ENCODE data around the gene RASGRF1. TPM values are rescaled to one million over a fixed set of nuclear protein-coding genes. Genes with fewer than 3 reads are reported as not detected.
A peak's percentile ranks its signal among the peaks of the same experiment; 100 is the strongest.

RASGRF1 gene
- total and polyA plus RNA-seq, 5 donors = 0.05 to 0.12 TPM; not detected in 3

DNA sequence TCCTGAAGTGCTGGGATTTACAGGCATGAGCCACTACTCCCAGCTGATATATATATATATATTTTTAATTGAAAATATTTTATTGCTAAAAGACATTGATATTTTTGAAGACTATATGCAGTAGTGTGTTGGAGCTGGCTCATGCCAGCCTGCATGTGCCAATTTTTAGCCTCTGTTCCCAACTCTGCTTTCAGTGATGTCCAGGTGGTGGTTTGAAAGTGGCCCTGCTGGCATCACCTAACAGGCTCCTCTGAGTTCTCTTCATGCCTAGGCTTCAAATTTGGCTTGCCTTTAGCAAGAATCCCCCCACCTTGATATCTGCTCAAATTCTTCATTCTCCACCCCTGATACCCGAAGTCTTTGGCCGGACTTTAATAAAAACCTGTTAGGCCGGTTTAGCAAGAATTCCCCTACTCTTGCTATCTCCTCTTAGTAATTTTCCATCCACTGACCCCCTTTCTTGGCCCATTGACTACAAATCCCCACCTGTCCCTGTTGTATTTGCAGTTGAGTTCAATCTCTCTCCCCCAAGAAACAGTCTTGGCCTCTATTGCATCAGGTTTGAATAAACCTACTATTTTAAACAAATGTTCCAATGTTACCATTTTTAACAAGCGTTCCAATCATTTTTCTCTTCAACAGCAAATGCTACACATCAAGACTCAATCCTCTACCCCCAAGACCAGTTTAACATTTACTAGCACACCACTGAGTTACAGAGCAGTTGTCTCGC lies 121.9 kb downstream of the RASGRF1 start:
- ATAC-seq (no peak), DNase-seq (no peak)
- no peak overlapping the region for H3K4me3 ChIP-seq (ENCODE audit: low read length)
- intact Hi-C loops (cut with DNase I) = no loop called here
- H3K27me3 ChIP-seq (ENCODE audit: control insufficient read depth, insufficient read depth) = no peaks in the 10 kb centered on the region
- no peaks in the 10 kb centered on the region for H3K9me3 ChIP-seq (ENCODE audit: control insufficient read depth, low read length)
- no peaks in the 10 kb centered on the region for H3K4me1 ChIP-seq (ENCODE audit: control insufficient read depth, insufficient read depth, low read length)
- WGBS = 96% methylated on average over 5 of the region's 5 CpGs
- H3K27ac ChIP-seq (ENCODE audit: low read length) = no peak overlapping the region

DNA sequence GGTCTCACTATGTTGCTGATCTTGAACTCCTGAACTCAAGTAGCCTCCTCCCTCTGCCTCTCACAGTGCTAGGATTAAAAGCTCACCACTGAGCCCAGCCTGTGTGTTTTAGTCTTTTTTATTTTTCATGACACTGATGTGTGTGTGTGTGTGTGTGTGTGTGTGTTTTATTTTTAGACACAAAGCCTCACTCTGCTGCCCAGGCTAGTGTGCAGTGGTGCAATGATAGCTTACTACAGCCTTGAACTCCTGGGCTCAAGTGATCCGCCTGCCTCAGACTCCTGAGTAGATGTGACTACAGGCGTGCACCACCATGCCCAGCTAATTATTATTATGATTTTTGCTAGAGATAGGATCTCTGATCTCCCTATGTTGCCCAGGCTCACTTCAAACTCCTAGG lies 122.5 kb downstream of the RASGRF1 start:
- Histone ChIP-seq H3K27me3 (ENCODE audit: control insufficient read depth, insufficient read depth) (no peaks in the 10 kb centered on the region), H3K4me3 (ENCODE audit: low read length) (no peak overlapping the region), H3K9me3 (ENCODE audit: control insufficient read depth, low read length) (no peaks in the 10 kb centered on the region), H3K27ac (ENCODE audit: low read length) (no peak overlapping the region), H3K4me1 (ENCODE audit: control insufficient read depth, insufficient read depth, low read length) (no peaks in the 10 kb centered on the region)
- WGBS = 93% methylated on average over 2 of the region's 2 CpGs
- ATAC-seq (no peak), DNase-seq (no peak)
- intact Hi-C loops (cut with DNase I) = no loop called here

DNA sequence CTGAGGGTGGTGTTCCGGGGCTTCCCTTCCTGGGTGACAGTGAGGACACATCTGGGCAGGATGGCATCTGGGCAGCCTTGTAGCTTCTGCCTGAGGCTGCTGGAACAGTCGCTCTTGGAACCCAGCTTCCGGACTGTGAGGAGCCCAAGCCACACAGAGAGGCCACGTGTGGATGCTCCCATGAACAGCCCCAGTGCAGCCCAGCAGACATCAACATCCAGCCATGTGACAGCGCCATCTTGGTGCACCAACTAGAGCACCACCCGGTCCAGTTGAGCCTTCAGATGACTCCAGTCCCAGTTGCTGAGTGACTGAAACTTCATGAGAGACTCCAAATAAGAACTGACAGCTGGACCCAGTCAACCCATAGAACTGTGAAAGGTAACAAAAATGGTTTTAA lies 130.3 kb downstream of the RASGRF1 start:
- Histone ChIP-seq H3K4me1 (ENCODE audit: control insufficient read depth, insufficient read depth, low read length) (no peaks in the 10 kb centered on the region), H3K4me3 (ENCODE audit: low read length) (no peak overlapping the region), H3K27ac (ENCODE audit: low read length) (no peak overlapping the region), H3K27me3 (ENCODE audit: control insufficient read depth, insufficient read depth) (no peaks in the 10 kb centered on the region), H3K9me3 (ENCODE audit: control insufficient read depth, low read length) (no peaks in the 10 kb centered on the region)
- ATAC-seq = no peak
- WGBS = 94% methylated on average over 6 of the region's 6 CpGs
- no peak for DNase-seq
- intact Hi-C loops (cut with DNase I) = no loop called here

- no peaks in the 10 kb centered on the region for H3K4me1 ChIP-seq (ENCODE audit: control insufficient read depth, insufficient read depth, low read length)
- H3K27ac ChIP-seq (ENCODE audit: low read length) = no peak overlapping the region
- H3K27me3 ChIP-seq (ENCODE audit: control insufficient read depth, insufficient read depth) = no peaks in the 10 kb centered on the region
- no peak for ATAC-seq
- DNase-seq = no peak
- intact Hi-C loops (cut with DNase I) = no loop called here
- WGBS = 97% methylated on average over 10 of the region's 10 CpGs
- no peak overlapping the region for H3K4me3 ChIP-seq (ENCODE audit: low read length)
- no peaks in the 10 kb centered on the region for H3K9me3 ChIP-seq (ENCODE audit: control insufficient read depth, low read length)
Observed at GRCh38 chr15:78959360-78959759, 131.2 kb downstream of the RASGRF1 start.

- H3K27me3 ChIP-seq (ENCODE audit: control insufficient read depth, insufficient read depth) = no peaks in the 10 kb centered on the region
- DNase-seq = no peak
- no peak overlapping the region for H3K27ac ChIP-seq (ENCODE audit: low read length)
- intact Hi-C loops (cut with DNase I) = no loop called here
- 85% methylated on average over 9 of the region's 9 CpGs for WGBS
- no peaks in the 10 kb centered on the region for H3K9me3 ChIP-seq (ENCODE audit: control insufficient read depth, low read length)
- ATAC-seq = no peak
- no peaks in the 10 kb centered on the region for H3K4me1 ChIP-seq (ENCODE audit: control insufficient read depth, insufficient read depth, low read length)
- no peak overlapping the region for H3K4me3 ChIP-seq (ENCODE audit: low read length)
Observed at GRCh38 chr15:78957416-78958093, 133.0 kb downstream of the RASGRF1 start.

DNA sequence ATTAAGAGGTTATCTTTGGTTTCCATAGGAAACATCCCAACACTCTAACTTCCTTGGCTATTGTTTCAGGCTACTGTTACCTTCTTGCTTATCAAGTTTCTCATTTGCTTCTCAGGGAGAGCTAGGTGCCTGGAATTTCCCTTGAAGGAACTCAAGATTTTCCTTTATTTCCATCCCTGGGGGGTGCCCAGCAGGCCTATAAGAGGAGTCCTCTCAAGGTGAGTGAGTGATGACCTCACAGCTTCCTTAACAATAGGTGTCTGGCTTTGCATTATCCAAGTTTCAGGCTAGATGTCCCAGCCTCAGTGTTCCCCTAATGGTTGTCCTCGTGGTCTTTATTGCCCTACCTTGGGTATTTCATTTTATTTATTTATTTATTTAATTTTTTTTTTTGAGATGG lies 133.6 kb downstream of the RASGRF1 start:
- H3K27ac ChIP-seq (ENCODE audit: low read length) = no peak overlapping the region
- DNase-seq = no peak
- intact Hi-C loops (cut with DNase I) = no loop called here
- no peaks in the 10 kb centered on the region for H3K4me1 ChIP-seq (ENCODE audit: control insufficient read depth, insufficient read depth, low read length)
- H3K4me3 ChIP-seq (ENCODE audit: low read length) = no peak overlapping the region
- H3K9me3 ChIP-seq (ENCODE audit: control insufficient read depth, low read length) = no peaks in the 10 kb centered on the region
- no peak for ATAC-seq
- no peaks in the 10 kb centered on the region for H3K27me3 ChIP-seq (ENCODE audit: control insufficient read depth, insufficient read depth)
- 92% methylated on average over 1 of the region's 1 CpG for WGBS

DNA sequence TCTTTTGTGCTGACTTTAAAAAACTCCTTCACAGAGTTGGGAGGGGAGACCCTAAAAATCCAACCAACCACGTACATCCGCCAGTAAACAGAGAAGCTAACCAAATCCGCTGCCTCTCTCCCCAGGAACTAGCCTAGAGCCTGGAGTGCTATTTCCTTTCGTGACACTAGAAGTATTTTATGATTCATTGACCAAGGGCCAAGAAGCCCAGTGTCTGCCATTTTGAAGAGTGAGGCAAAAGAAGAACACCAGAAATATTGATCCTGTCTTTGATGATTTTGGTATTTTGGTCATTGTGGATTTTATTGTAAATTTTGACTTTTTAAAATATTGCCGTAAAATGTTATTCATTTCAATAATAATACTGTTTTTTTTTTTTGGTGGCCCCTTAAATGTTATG lies 135.2 kb downstream of the RASGRF1 start:
- ATAC-seq = no peak
- H3K4me3 ChIP-seq (ENCODE audit: low read length) = no peak overlapping the region
- WGBS = 95% methylated on average over 5 of the region's 5 CpGs

DNA sequence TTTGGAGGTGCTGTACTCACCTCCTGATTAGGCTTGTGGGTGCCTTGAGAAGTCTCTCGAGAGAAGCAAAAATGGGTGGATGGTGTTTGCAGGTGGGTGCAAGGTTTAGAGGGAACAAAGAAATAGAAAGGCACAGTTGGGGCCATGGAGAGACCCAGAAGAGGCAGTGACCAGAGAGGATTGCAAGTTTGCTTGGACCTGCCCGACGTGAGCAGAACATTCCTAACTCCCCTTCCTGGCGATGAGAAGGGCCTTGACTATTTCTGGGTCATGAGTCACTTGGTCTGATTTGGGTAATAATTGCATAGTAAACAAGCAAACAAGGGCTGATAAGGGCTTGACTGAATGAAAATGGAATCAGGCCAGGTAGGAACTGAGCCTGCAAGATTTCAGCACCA lies 138.7 kb downstream of the RASGRF1 start:
- intact Hi-C loops (cut with DNase I) = no loop called here
- ATAC-seq (peak; percentile 55 to 62), DNase-seq (no peak)
- no peaks in the 10 kb centered on the region for H3K27me3 ChIP-seq (ENCODE audit: control insufficient read depth, insufficient read depth)
- 46% methylated on average over 4 of the region's 4 CpGs for WGBS
- peaks cover 6% of the 10 kb centered on the region for H3K4me1 ChIP-seq (ENCODE audit: control insufficient read depth, insufficient read depth, low read length)
- H3K27ac ChIP-seq (ENCODE audit: low read length) = peak overlapping the region; percentile 43
- H3K9me3 ChIP-seq (ENCODE audit: control insufficient read depth, low read length) = no peaks in the 10 kb centered on the region
- no peak overlapping the region for H3K4me3 ChIP-seq (ENCODE audit: low read length)

More for the DNA sequence above, 135.2 kb downstream of the RASGRF1 start:
- Histone ChIP-seq H3K9me3 (ENCODE audit: control insufficient read depth, low read length) (no peaks in the 10 kb centered on the region), H3K27me3 (ENCODE audit: control insufficient read depth, insufficient read depth) (no peaks in the 10 kb centered on the region), H3K27ac (ENCODE audit: low read length) (no peak overlapping the region), H3K4me1 (ENCODE audit: control insufficient read depth, insufficient read depth, low read length) (peaks cover 6% of the 10 kb centered on the region)
- intact Hi-C loops (cut with DNase I) = no loop called here
- no peak for DNase-seq

DNA sequence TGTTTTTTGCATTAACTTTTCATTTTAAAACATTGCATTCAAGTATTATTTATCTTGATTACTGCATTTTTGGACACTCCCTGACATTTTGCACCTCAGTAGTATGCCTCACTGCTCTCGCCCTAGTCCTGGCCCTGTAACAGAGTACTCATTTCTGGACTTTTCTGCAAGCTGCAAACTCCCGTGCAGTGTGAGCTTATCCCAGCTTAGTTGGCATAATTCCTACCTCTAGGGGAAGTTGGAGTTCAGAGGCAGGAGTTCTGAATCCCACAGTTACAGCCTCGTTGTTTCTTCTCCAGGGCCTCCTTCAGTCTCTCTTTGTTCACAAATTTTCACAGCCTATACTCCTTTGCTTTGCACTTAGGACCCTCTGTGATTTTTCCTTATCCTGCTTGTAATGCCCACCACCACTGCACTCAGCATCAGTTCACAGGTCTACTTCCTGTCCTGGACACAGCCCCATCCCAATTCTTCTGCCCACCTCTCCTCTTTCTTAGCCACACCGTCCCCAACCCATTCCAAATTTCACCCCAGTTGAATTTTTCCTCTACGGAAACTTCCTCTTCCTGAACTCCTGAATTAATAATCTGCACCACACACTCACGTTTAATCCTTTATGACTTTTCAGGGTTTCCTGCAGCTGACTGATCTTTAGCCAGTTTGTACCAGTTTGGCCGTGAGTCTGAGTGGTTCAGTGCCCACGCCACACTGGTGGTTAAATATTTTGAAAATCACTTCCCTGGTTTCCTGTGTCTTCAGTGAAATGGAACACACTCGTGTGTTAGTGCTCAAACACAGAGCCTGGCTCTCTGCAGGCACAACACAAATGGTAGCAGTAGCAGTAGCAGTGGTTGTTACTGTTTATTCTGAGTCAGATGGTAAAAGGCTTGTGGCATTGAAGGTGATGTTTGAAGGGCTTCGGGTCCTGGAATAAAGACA lies 139.4 kb downstream of the RASGRF1 start:
- Histone ChIP-seq H3K4me1 (ENCODE audit: control insufficient read depth, insufficient read depth, low read length) (peaks cover 6% of the 10 kb centered on the region), H3K4me3 (ENCODE audit: low read length) (no peak overlapping the region), H3K27ac (ENCODE audit: low read length) (peak overlapping the region; percentile 43), H3K9me3 (ENCODE audit: control insufficient read depth, low read length) (no peaks in the 10 kb centered on the region), H3K27me3 (ENCODE audit: control insufficient read depth, insufficient read depth) (no peaks in the 10 kb centered on the region)
- ATAC-seq (peak; percentile 51 to 71), DNase-seq (no peak)
- 48% methylated on average over 10 of the region's 10 CpGs for WGBS
- intact Hi-C loops (cut with DNase I) = no loop called here

DNA sequence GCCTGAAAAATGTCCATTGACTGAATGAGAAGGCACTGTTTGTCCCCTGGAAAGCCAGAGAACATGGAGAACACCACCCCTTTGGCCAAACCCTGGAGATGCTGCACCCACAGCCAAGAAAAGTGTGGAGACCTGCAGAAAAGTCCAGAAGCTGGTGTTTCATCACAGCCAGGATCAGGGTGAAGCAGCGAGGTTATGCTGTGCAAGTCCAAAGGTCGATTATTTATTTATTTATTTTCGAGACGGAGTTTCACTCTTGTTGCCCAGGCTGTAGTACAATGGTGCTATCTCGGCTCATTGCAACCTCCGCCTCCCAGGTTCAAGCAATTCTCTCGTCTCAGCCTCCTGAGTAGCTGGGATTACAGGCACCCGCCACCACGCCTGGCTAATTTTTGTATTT lies 140.2 kb downstream of the RASGRF1 start:
- DNase-seq (no peak), ATAC-seq (no peak)
- no peaks in the 10 kb centered on the region for H3K9me3 ChIP-seq (ENCODE audit: control insufficient read depth, low read length)
- H3K27ac ChIP-seq (ENCODE audit: low read length) = no peak overlapping the region
- intact Hi-C loops (cut with DNase I) = no loop called here
- no peaks in the 10 kb centered on the region for H3K27me3 ChIP-seq (ENCODE audit: control insufficient read depth, insufficient read depth)
- no peak overlapping the region for H3K4me3 ChIP-seq (ENCODE audit: low read length)
- H3K4me1 ChIP-seq (ENCODE audit: control insufficient read depth, insufficient read depth, low read length) = peaks cover 6% of the 10 kb centered on the region
- WGBS = 89% methylated on average over 9 of the region's 9 CpGs

GRCh38 chr15:78949461-78949860 lies 141.1 kb downstream of the RASGRF1 start:
- WGBS = 2% methylated on average over 1 of the region's 1 CpG
- Histone ChIP-seq H3K4me1 (ENCODE audit: control insufficient read depth, insufficient read depth, low read length) (peaks cover 6% of the 10 kb centered on the region), H3K27ac (ENCODE audit: low read length) (no peak overlapping the region), H3K27me3 (ENCODE audit: control insufficient read depth, insufficient read depth) (no peaks in the 10 kb centered on the region), H3K9me3 (ENCODE audit: control insufficient read depth, low read length) (no peaks in the 10 kb centered on the region), H3K4me3 (ENCODE audit: low read length) (no peak overlapping the region)
- intact Hi-C loops (cut with DNase I) = no loop called here
- ATAC-seq (no peak), DNase-seq (no peak)

All from right cardiac atrium (tissue), 5 donors.